Measurements from ENCODE around the gene SDF4. TPM values are rescaled to one million over a fixed set of nuclear protein-coding genes. Genes with fewer than 3 reads are reported as not detected.

Gene SDF4
- total and polyA plus RNA-seq, 2 of the 13 experiments (the other 11 are each of a cell fraction or from before 2014, with no cell fraction given): 80.8 to 107 TPM

- in situ Hi-C loops (cut with HindIII; ENCODE audit: extremely low pct_ligation_motif_present, low pct_unique_long_range_greater_than_20kb) (no loop called here), intact Hi-C loops (cut with micrococcal nuclease; ENCODE audit: unreplicated experiment) (no loop called here)
- FAIRE-seq (no peak), DNase-seq (ENCODE audit: low spot score) (no peak), ATAC-seq (no peak)
- Histone ChIP-seq H3K27ac (ENCODE audit: extremely low read length, insufficient read depth, low read length) (no peak overlapping the region), H3K36me3 (replicated peaks in 1 of 2; ENCODE audit: control insufficient read depth in 1 of 2, insufficient read depth in 2 of 2, low read length in 2 of 2) (no peaks in the 10 kb centered on the region), H4K20me1 (ENCODE audit: insufficient read depth, low read length) (no peaks in the 10 kb centered on the region), H3K9ac (ENCODE audit: insufficient read depth, low read depth, low read length) (no peak overlapping the region), H3K4me3 (replicated peaks in 1 of 3; ENCODE audit: insufficient read depth in 1 of 3, low read depth in 2 of 3, low read length in 3 of 3) (no peak overlapping the region), H3K4me1 (ENCODE audit: insufficient read depth, low read length) (peaks cover 43% of the 10 kb centered on the region), H2AFZ (ENCODE audit: low read length) (no peak overlapping the region), H3K9me3 (ENCODE audit: low read length) (no peaks in the 10 kb centered on the region), H3K79me2 (ENCODE audit: insufficient read depth, low read length) (no peaks in the 10 kb centered on the region), H3K4me2 (ENCODE audit: low read depth, low read length) (no peak overlapping the region), H3K27me3 (ENCODE audit: control insufficient read depth in 1 of 2, insufficient read depth in 2 of 2, low read length in 2 of 2) (no peaks in the 10 kb centered on the region)
- ChIA-PET CTCF (ENCODE audit: low intra/inter-chr PET ratio, low total read pairs) (no interaction called here), POLR2A (no interaction called here)
- no peak for TF ChIP-seq ZSCAN21 (CRISPR knock-in tag; IDR thresholded peaks at IDR 0.05; ENCODE audit: borderline replicate concordance)
- 70% methylated on average over 6 of the region's 41 CpGs for WGBS (ENCODE audit: low lambda C conversion rate)
- no TSS peak for BruUV-seq (replicated peaks)
Observed at GRCh38 chr1:1242461-1243265, 10.9 kb upstream of the SDF4 start.

GRCh38 chr1:1241588-1242219 lies 9.9 kb upstream of the SDF4 start:
- Histone ChIP-seq H3K36me3 (replicated peaks in 1 of 2; ENCODE audit: control insufficient read depth in 1 of 2, insufficient read depth in 2 of 2, low read length in 2 of 2) (no peaks in the 10 kb centered on the region), H2AFZ (ENCODE audit: low read length) (no peak overlapping the region), H3K9me3 (ENCODE audit: low read length) (no peaks in the 10 kb centered on the region), H3K4me1 (ENCODE audit: insufficient read depth, low read length) (peaks cover 52% of the 10 kb centered on the region), H4K20me1 (ENCODE audit: insufficient read depth, low read length) (no peaks in the 10 kb centered on the region), H3K27me3 (ENCODE audit: control insufficient read depth in 1 of 2, insufficient read depth in 2 of 2, low read length in 2 of 2) (no peaks in the 10 kb centered on the region; a peak in 1 of 5 replicates), H3K4me3 (replicated peaks in 1 of 3; ENCODE audit: insufficient read depth in 1 of 3, low read depth in 2 of 3, low read length in 3 of 3) (no peak overlapping the region; a peak in 1 of 6 replicates), H3K9ac (ENCODE audit: insufficient read depth, low read depth, low read length) (no peak overlapping the region), H3K79me2 (ENCODE audit: insufficient read depth, low read length) (no peaks in the 10 kb centered on the region), H3K4me2 (ENCODE audit: low read depth, low read length) (peak overlapping the region; percentile 80; the same call in 1 of the 2 replicates), H3K27ac (ENCODE audit: extremely low read length, insufficient read depth, low read length) (no peak overlapping the region)
- 81% methylated on average over 9 of the region's 26 CpGs for WGBS (ENCODE audit: low lambda C conversion rate)
- CTCF ChIA-PET (ENCODE audit: low intra/inter-chr PET ratio, low total read pairs): no interaction called here
- ATAC-seq (no peak), FAIRE-seq (no peak), DNase-seq (ENCODE audit: low spot score) (no peak)
- in situ Hi-C loops (cut with HindIII; ENCODE audit: extremely low pct_ligation_motif_present, low pct_unique_long_range_greater_than_20kb): no loop called here
- POLR2A ChIA-PET: no interaction called here
- intact Hi-C loops (cut with micrococcal nuclease; ENCODE audit: unreplicated experiment): no loop called here
- 0 out of 2 replicates have a peak, but pooled peaks have one; percentile 7 for TF ChIP-seq FOXO4 (CRISPR knock-in tag; conservative IDR thresholded peaks at IDR 0.05)
- TF ChIP-seq GATA4 (IDR thresholded peaks at IDR 0.05; ENCODE audit: borderline replicate concordance, low read depth): no peak
- peak; percentile 19 for TF ChIP-seq SRSF1 (optimal IDR thresholded peaks at IDR 0.05; ENCODE audit: low read depth, low read length)
- no peak for TF ChIP-seq ZBTB3 (CRISPR knock-in tag; IDR thresholded peaks at IDR 0.05; ENCODE audit: borderline replicate concordance, low read depth)
- no TSS peak for BruUV-seq (replicated peaks)
